ENCODE measurements around the gene HS3ST5. TPM values are rescaled to one million over a fixed set of nuclear protein-coding genes. Genes with fewer than 3 reads are reported as not detected.
"Not testable (repeated sequence)": the region's sequence is repeated elsewhere in the genome, so short reads cannot be mapped to it uniquely, and the experiment has no call there.

Gene HS3ST5
- total RNA-seq, 4 donors from 2014 or later: not detected

GRCh38 chr6:114227944-114228468, 114.8 kb downstream of the HS3ST5 start:
- no peak for ATAC-seq (ENCODE audit: low FRiP score)
- TF ChIP-seq, protein P1, sequence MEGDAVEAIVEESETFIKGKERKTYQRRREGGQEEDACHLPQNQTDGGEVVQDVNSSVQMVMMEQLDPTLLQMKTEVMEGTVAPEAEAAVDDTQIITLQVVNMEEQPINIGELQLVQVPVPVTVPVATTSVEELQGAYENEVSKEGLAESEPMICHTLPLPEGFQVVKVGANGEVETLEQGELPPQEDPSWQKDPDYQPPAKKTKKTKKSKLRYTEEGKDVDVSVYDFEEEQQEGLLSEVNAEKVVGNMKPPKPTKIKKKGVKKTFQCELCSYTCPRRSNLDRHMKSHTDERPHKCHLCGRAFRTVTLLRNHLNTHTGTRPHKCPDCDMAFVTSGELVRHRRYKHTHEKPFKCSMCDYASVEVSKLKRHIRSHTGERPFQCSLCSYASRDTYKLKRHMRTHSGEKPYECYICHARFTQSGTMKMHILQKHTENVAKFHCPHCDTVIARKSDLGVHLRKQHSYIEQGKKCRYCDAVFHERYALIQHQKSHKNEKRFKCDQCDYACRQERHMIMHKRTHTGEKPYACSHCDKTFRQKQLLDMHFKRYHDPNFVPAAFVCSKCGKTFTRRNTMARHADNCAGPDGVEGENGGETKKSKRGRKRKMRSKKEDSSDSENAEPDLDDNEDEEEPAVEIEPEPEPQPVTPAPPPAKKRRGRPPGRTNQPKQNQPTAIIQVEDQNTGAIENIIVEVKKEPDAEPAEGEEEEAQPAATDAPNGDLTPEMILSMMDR (IDR thresholded peaks at IDR 0.05): no peak
- no peak for DNase-seq (ENCODE audit: low spot score)

GRCh38 chr6:114220241-114220640, 122.6 kb downstream of the HS3ST5 start:
- DNase-seq (ENCODE audit: low spot score): no peak
- TF ChIP-seq, protein P1 (IDR thresholded peaks at IDR 0.05): no peak
- no peak for ATAC-seq (ENCODE audit: low FRiP score)

- no peak for ATAC-seq (ENCODE audit: low FRiP score)
- no peak for DNase-seq (ENCODE audit: low spot score)
- TF ChIP-seq, protein P1 (IDR thresholded peaks at IDR 0.05): no peak
These were observed 124.1 kb downstream of the HS3ST5 start for GRCh38 chr6:114218437-114219340.

- not testable (repeated sequence) for DNase-seq (ENCODE audit: low spot score); ATAC-seq (ENCODE audit: low FRiP score)
These were observed 124.8 kb downstream of the HS3ST5 start for GRCh38 chr6:114217996-114218395.

GRCh38 chr6:114216789-114217467, 125.9 kb downstream of the HS3ST5 start:
- ATAC-seq (ENCODE audit: low FRiP score): no peak
- TF ChIP-seq, protein P1 (IDR thresholded peaks at IDR 0.05): no peak
- no peak for DNase-seq (ENCODE audit: low spot score)

- DNase-seq (ENCODE audit: low spot score) (no peak), ATAC-seq (ENCODE audit: low FRiP score) (no peak)
- TF ChIP-seq, protein P1 (IDR thresholded peaks at IDR 0.05): no peak
These were observed 132.4 kb downstream of the HS3ST5 start for GRCh38 chr6:114210467-114210866.

GRCh38 chr6:114203460-114203859, 139.4 kb downstream of the HS3ST5 start:
- no peak for ATAC-seq (ENCODE audit: low FRiP score)
- TF ChIP-seq, protein P1 (IDR thresholded peaks at IDR 0.05): no peak
- no peak for DNase-seq (ENCODE audit: low spot score)

Measured in omental fat pad (tissue), 4 donors.